Measurements from ENCODE around the gene RASSF7.

DNA sequence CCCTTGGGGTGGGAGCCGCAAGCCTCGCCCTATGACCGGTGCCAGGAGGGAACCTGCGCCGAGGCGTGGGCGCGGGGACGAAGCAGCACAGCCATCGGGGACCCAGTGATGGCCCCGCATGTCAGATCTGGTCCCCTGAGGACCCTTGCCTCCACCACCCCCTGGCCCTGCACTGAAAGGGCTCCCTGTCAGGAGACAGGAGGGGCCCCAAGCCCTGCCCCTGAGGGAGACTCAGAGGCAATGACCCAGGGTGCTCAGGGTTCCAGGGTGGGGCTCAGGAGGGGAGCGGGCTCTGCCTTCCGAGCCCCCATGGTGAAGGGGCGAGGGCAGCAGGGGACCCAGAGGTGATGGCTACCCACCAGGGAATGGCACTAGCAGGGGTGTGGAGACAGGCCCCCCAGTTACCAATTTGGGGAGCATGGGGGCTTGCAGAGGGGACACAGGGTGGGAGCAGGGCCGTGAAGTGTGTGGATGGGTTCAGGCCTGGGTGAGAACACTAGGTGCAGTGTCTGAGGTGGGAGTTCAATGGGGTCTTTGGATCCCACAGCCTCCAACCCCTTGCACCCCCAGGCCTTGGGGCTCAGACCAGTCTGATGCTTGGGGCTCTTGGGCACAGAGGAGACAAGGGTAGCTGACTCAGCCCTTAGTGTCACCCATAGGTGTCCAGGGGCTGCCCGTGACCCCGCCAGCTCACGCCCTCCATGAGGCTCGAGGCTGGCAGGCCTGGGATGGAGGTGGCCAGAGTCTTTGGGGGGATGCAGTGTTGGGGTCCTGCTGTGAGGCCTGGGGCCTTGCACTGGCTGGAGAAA is 22.9 kb upstream of the RASSF7 start:
- TF ChIP-seq, protein P1, sequence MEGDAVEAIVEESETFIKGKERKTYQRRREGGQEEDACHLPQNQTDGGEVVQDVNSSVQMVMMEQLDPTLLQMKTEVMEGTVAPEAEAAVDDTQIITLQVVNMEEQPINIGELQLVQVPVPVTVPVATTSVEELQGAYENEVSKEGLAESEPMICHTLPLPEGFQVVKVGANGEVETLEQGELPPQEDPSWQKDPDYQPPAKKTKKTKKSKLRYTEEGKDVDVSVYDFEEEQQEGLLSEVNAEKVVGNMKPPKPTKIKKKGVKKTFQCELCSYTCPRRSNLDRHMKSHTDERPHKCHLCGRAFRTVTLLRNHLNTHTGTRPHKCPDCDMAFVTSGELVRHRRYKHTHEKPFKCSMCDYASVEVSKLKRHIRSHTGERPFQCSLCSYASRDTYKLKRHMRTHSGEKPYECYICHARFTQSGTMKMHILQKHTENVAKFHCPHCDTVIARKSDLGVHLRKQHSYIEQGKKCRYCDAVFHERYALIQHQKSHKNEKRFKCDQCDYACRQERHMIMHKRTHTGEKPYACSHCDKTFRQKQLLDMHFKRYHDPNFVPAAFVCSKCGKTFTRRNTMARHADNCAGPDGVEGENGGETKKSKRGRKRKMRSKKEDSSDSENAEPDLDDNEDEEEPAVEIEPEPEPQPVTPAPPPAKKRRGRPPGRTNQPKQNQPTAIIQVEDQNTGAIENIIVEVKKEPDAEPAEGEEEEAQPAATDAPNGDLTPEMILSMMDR (IDR thresholded peaks at IDR 0.05) = peak in 1 of 7 experiments; percentile 7
- TF ChIP-seq POLR2A (IDR thresholded peaks at IDR 0.05) = no peak
